Transverse colon (tissue), 4 donors: Measurements from ENCODE around the gene TECPR2. TPM values are rescaled to one million over a fixed set of nuclear protein-coding genes. Genes with fewer than 3 reads are reported as not detected.

Experiments
- DNase-seq: peaks from one replicate; pipeline ENCODE4 v3.0.0-alpha.2; 2019
- H3K27ac ChIP-seq, 4 donors: fragments of 200-600 bp; sonication (generic); 2 replicates each; pipeline ENCODE4 v1.5.1; 2016 to 2018; ENCODE audit warnings: inconsistent platforms in 4 of 4
- H3K27me3 ChIP-seq: fragments of 200-600 bp; sonication (generic); 2 replicates; pipeline ENCODE4 v1.5.1; 2017; ENCODE audit warnings: inconsistent platforms
- H3K36me3 ChIP-seq, 4 donors: fragments of 200-600 bp; sonication (generic); 2 replicates each; pipeline ENCODE4 v1.5.1; 2017 to 2019; ENCODE audit warnings: inconsistent platforms in 4 of 4
- H3K4me1 ChIP-seq, 4 donors: fragments of 200-600 bp; sonication (generic); 2 replicates each; pipeline ENCODE4 v1.5.1; 2017 to 2020; ENCODE audit warnings: inconsistent platforms in 4 of 4
- H3K4me3 ChIP-seq, 4 donors: fragments of 200-600 bp; sonication (generic); 1 replicate in 1 of 4; 2 replicates in 3 of 4; pipeline versions ENCODE4 v1.5.1 to v1.6.1; 2017 to 2019; ENCODE audit warnings: inconsistent platforms in 4 of 4
- H3K9me3 ChIP-seq, 2 donors: fragments of 200-600 bp; sonication (generic); 2 replicates each; pipeline ENCODE4 v1.5.1; 2017 to 2019; ENCODE audit warnings: inconsistent platforms in 2 of 2
- EP300 ChIP-seq: sonication (generic); formaldehyde crosslinking; IDR thresholded peaks from one replicate; pipeline ENCODE4 v1.6.1; 2017; ENCODE audit warnings: antibody characterized with exemption, low read depth
- POLR2A ChIP-seq: fragments of 450-650 bp; IDR thresholded peaks from one replicate; pipeline ENCODE4 v1.6.1; 2016; ENCODE audit warnings: antibody characterized with exemption, mild to moderate bottlenecking, moderate library complexity
- POLR2AphosphoS5 ChIP-seq, 3 donors: sonication (generic); formaldehyde crosslinking; IDR thresholded peaks; one replicate each; pipeline ENCODE4 v1.6.1; 2016; ENCODE audit warnings: antibody characterized with exemption in 3 of 3
- WGBS, 2 donors: methylation state at CpG; one replicate each; pipeline ENCODE4 v1.1.5; 2018; ENCODE audit warnings: low coverage in 1 of 2; 5-methylcytosine and 5-hydroxymethylcytosine counted together
- in situ Hi-C, 4 donors: fragments of 200-750 bp; cut with MboI; loops; one replicate each; pipeline versions ENCODE4 v1.15.0 to v1.15.1; 2017; ENCODE audit warnings: low sequenced_read_pairs in 3 of 4, low pct_ligation_motif_present in 1 of 4, low pct_unique_long_range_greater_than_20kb in 1 of 4
- intact Hi-C: fragments of 100-400 bp; cut with DNase I; formaldehyde crosslinking; loops from one replicate; pipeline ENCODE4 v1.15.1; 2023; ENCODE audit warnings: low total_unique reads
- total RNA-seq, 4 donors: library from RNA; depleted of rRNA; stranded (reverse); fragments of >200 nt; gene quantifications; one replicate each; pipeline ENCODE4 v1.1.0, GENCODE V29; 2016
- TF ChIP-seq, protein P1 (sequence below), 5 experiments: fragments of 200-600 bp in 3 of 5; fragments of 450-650 bp in 2 of 5; sonication (generic) in 3 of 5; IDR thresholded peaks; 1 replicate in 2 of 5; 2 replicates in 3 of 5; pipeline ENCODE4 v1.5.1; 2016 to 2017; ENCODE audit warnings: antibody characterized with exemption in 5 of 5, inconsistent platforms in 3 of 5, mild to moderate bottlenecking in 2 of 5, moderate library complexity in 1 of 5

The TECPR2 gene
- total RNA-seq, 4 donors from 2014 or later = 12.6 to 47.4 (median 17.9) TPM

GRCh38 chr14:102514987-102515733 is 152.4 kb downstream of the TECPR2 start:
- WGBS, 2 donors = 82 to 88% methylated on average over 5 to 12 of the region's 12 CpGs
- TF ChIP-seq, protein P1, sequence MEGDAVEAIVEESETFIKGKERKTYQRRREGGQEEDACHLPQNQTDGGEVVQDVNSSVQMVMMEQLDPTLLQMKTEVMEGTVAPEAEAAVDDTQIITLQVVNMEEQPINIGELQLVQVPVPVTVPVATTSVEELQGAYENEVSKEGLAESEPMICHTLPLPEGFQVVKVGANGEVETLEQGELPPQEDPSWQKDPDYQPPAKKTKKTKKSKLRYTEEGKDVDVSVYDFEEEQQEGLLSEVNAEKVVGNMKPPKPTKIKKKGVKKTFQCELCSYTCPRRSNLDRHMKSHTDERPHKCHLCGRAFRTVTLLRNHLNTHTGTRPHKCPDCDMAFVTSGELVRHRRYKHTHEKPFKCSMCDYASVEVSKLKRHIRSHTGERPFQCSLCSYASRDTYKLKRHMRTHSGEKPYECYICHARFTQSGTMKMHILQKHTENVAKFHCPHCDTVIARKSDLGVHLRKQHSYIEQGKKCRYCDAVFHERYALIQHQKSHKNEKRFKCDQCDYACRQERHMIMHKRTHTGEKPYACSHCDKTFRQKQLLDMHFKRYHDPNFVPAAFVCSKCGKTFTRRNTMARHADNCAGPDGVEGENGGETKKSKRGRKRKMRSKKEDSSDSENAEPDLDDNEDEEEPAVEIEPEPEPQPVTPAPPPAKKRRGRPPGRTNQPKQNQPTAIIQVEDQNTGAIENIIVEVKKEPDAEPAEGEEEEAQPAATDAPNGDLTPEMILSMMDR (IDR thresholded peaks at IDR 0.05) = no peak
- Histone ChIP-seq H3K9me3 (no peaks in the 10 kb centered on the region), H3K36me3 (no peaks in the 10 kb centered on the region), H3K27me3 (no peaks in the 10 kb centered on the region), H3K4me3 (no peak overlapping the region), H3K4me1 (peaks cover 18 to 32% (median 25%) of the 10 kb centered on the region in 4 donors), H3K27ac (no peak overlapping the region)
- in situ Hi-C loops = loop anchor here (5.0 to 25.0 kb wide), 4 partner anchors 73 to 153 kb away; partner anchors contain the start of genes CINP (in 1 of the 4) and TECPR2 (in 1 of the 4)
- intact Hi-C loops = no loop called here
- DNase-seq = no peak

DNA sequence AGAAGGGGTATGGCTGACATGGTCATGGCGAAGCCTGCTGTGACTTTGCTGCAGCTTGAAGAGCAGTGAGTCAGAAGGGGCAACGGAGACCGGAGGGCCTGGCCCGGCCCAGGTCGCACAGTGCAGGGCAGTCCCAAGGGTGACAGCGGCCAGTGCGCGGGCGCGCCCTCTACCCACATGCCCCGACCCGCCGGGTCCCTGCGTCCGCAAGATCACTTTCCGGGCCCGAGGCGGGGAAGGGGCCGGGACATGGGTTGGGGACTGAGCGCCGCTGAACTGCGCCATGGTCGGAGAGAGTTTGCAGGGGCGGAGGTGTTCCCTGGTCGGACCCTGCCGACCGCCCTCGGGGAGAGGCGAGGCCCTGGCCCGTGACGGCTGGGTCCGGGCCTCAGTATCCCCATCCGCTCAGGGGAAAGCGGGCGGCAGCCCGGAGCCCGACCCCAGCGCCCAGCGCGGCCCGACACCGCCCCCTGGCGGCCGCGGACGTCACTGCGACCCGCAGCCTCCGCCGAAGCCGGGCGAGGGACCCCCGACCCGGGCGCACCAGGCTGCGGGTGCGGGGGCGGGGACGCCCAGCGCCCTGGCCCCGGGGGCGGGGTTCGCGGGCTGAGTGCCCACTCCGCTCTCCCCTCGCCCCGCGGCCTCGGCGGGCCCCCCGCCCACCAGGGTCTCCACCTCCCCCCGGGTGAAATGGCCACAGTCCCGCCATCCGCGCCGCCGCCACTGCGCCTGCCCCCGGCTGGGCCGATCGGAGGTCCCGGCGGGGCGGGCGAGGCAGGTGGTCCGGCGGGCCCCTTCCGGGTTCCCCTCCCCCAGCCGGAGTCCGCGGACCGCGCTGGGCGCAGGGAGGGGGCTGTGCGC is 154.0 kb downstream of the TECPR2 start:
- peak overlapping the region; percentile 71 to 91 (median 79) for H3K4me3 ChIP-seq
- H3K4me1 ChIP-seq = peaks cover 4 to 16% (median 11%) of the 10 kb centered on the region in 4 donors
- no peaks in the 10 kb centered on the region for H3K27me3 ChIP-seq
- H3K36me3 ChIP-seq = no peaks in the 10 kb centered on the region
- peak; percentile 37 for TF ChIP-seq POLR2A
- TF ChIP-seq POLR2AphosphoS5 (IDR thresholded peaks at IDR 0.05) = no peak
- TF ChIP-seq, protein P1 (IDR thresholded peaks at IDR 0.05) = peak; percentile 52 to 95 (median 78)
- intact Hi-C loops (loop anchor here (2.0 kb wide), 1 partner anchor 78 kb away; no protein-coding TSS in a partner anchor), in situ Hi-C loops (loop anchor here (5.0 to 25.0 kb wide), 4 partner anchors 74 to 154 kb away; partner anchors contain the start of genes CINP (in 1 of the 4) and TECPR2 (in 1 of the 4))
- peak; percentile 76 for DNase-seq
- no peaks in the 10 kb centered on the region for H3K9me3 ChIP-seq
- H3K27ac ChIP-seq = peak overlapping the region; percentile 79 to 90 (median 88)
- 1 to 33% methylated on average over 1 to 38 of the region's 95 CpGs for WGBS, 2 donors

GRCh38 chr14:102517392-102518062 is 154.8 kb downstream of the TECPR2 start:
- no peaks in the 10 kb centered on the region for H3K9me3 ChIP-seq
- WGBS, 2 donors = 25% methylated on average over 32 of the region's 37 CpGs; no CpG with 5 or more reads in 1 of the 2 donors
- peak; percentile 56 for TF ChIP-seq POLR2A
- no peak for TF ChIP-seq POLR2AphosphoS5 (IDR thresholded peaks at IDR 0.05)
- TF ChIP-seq, protein P1 (IDR thresholded peaks at IDR 0.05) = peak in 2 of 5 experiments; percentile 19 to 26
- no peak for TF ChIP-seq EP300
- H3K4me1 ChIP-seq = peaks cover 4 to 8% (median 6%) of the 10 kb centered on the region in 4 donors
- peak overlapping the region; percentile 79 to 90 (median 88) for H3K27ac ChIP-seq
- no peaks in the 10 kb centered on the region for H3K27me3 ChIP-seq
- intact Hi-C loops (loop anchor here (2.0 kb wide), 1 partner anchor 79 kb away; no protein-coding TSS in a partner anchor), in situ Hi-C loops (loop anchor here (5.0 to 25.0 kb wide), 4 partner anchors 75 to 155 kb away; partner anchors contain the start of genes CINP (in 1 of the 4) and TECPR2 (in 1 of the 4))
- peak overlapping the region; percentile 71 to 91 (median 79) for H3K4me3 ChIP-seq
- DNase-seq = peak; percentile 40
- H3K36me3 ChIP-seq = no peaks in the 10 kb centered on the region
